Activated gamma-delta T cell (primary cell): ENCODE results near the gene GYPC.
"Not testable (repeated sequence)": the region's sequence is repeated elsewhere in the genome, so short reads cannot be mapped to it uniquely, and the experiment has no call there.

Experiments
- DNase-seq: peaks from one replicate; lab custom pipeline; 2025; lab: John Stamatoyannopoulos, UW
- total RNA-seq, 2 donors: gene quantifications; one replicate each; lab custom pipeline; 2026; lab: John Stamatoyannopoulos, UW

Gene GYPC, protein sequence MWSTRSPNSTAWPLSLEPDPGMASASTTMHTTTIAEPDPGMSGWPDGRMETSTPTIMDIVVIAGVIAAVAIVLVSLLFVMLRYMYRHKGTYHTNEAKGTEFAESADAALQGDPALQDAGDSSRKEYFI
- total RNA-seq = 74.4 to 85.9 reads per million in 2 donors

DNA sequence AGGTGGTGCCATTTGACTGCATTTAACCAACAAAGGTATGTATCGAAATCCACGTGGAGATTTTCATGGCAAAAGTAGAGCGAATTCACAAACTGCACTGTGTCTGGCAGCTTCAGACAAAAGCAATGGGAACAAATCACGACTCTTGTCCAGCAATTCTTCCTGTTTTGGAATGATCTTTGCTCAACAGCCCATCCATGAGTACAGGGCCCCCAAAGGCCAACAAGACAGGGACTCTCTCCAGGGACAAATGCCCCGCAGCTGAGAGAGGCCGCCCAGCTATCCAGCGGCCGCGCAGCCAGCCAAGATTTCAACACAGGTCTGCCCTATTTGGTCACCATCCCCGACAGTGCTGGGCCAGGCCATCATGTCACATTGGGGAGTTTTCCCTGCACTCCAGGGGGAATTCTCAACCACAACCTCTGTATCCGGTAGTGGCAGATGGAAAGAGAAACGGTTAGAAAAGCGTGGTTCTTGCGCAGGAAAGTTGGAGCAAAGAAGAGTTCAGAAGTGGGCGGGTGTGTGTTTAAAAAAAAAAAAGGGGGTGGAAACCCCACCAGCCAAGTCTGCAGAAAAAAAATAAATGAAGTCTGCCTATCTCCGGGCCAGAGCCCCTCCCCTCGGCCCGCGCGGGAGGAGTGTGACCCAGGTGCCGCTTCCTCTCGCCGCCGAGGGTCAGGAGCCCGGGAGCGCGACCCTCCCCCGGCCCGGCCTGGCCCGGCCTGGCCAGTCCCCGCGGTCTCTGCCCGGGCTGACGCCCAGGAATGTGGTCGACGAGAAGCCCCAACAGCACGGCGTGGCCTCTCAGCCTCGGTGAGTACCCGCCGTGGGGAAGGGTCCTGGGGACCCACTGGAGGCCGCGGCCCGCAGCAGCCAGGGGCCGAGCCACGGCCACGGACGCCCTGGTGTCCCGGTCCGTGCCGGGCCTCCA is at the start of gene GYPC:
Gene GYPC, plus strand, starts transcription at position 659 of the 931 bp plus-strand sequence. Its CDS starts 106 bp downstream, at position 765.
- DNase-seq = peak; percentile 43

DNA sequence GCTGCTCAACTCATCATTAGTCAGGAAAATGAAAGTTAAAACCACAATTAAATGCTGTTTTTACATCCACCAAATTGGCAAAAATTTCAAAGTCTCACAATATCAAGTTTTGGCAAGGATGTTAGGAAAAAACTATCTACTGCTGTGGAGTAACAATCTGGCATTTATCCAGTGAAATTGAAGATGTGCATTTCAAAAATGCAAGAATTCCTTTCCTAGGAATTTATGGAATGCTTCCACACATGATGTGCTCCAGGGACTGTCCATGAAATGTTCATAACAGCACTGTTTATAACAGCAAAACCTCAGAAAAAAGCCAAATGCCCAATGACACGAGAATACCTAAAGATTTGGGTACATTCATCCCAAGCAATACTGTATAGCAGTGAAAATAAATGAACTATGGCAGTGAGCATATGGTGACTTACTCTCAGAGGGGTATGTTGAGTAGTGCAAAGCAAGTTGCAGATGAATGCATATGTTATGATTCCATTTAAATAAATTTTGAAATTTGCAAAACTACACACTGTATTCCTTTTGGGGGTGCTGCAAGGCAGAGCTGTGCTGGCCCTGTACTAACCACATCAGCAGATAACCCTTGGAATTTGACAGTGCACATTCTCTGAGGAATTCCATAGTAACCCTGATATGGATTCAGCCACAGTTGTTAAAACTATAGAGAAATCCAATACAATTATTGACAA is 41.3 kb upstream of the GYPC start:
- no peak for DNase-seq

DNA sequence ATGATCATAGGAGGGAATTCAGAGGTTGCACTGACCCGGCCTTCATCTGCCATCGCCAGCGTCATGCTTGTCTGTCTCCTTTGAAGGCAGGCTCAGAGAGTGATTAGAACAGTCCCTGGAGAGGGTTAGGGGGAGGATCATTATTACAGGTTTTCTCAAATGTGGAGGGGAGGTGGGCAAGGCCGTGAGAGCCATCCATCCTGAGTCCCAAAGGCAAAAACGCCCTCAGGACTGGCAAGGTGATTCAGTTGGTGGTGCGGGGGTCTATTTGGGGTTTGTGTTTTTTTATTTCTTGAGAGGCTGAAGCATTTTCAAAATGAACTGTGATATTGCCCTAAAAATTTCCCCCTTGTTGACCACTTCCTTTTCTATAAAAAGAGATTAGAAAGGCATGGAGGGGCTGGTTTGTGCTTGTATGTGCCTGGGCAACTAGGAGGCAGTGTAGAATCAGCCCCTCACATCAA is 39.3 kb upstream of the GYPC start:
- DNase-seq = no peak

DNA sequence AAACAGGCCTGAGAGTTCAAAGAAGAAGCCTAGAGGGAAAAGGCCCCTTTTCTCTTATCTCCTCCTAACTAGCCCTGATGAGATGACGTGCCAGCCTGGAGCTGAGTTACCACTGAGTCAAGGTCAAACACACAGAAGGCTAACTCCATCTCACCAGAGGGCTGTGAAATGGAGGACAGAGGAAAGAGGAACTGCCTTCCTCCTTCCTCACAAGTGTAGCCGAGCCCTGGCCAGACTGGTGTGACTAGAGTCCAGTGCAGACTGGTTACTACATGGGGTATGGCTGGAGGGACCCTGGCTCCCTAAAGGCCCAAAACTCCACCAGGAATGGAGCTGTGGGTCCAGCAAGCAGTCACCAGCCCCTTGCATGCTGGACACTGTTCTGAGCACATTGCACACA is 35.7 kb upstream of the GYPC start:
- no peak for DNase-seq

DNA sequence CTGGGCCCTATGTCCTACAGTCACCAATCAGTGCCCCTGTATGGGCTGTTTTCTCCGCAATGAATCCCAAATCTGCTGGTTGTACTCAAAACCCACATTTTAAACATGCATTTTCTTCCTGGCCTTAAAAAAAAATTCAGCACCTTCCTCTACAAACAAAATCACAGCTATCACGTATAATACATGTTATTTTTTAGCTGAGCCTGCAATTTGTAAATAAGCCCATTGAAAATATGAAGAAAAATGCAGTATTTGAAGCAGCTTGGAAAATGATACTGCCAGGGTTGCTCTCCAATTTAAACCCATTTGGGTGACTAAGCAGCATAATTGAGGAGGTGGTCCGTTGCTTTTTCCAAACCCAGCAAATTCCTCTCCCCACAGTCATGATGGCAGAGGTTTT is 33.0 kb upstream of the GYPC start:
- DNase-seq = no peak

DNA sequence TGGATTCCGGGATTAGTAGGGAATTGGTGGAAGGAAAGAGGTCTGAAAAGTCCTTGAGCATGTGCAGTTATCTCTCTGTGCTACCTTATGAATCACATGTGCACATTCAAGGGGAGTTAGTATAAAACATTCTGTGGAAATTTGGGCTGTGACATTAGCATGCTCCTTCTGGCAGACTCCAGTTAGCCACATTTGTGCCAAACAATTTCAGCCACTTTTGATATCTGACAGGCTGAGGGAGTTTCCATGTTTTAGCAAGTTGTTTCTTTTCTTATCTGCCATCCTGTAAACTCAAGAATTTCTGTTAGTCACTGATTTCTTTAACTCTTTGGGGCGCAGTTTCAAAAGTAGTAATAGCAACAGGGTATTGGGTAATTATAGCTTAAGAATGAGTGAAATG is 28.3 kb upstream of the GYPC start:
- DNase-seq = no peak

DNA sequence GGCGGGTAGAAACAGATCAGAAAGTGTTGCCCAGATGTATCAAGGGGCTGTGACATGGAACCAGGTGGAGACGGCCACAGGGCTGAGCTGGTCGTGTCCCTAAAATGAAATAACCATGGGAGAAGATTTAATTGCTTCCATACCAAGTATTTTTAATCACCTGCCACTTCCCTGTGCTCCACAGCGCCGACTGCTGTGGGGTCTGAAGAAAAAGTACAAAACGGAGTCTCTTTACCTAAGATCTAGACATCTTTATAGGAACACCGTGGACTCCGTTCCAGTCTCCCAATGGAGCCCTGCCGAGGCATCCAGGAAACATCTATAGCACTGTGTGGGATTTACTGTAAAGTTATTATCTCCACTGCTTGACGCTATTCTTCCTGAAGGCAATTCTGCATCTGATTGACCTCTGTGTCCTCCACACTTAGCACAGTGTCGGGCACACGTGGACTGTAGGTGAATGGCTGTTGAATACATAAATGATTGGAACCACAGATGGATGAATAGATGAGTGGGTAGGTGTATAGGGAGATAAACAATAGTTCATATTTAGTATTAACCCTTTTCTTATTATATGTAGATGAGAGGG is 21.6 kb upstream of the GYPC start:
- no peak for DNase-seq

DNA sequence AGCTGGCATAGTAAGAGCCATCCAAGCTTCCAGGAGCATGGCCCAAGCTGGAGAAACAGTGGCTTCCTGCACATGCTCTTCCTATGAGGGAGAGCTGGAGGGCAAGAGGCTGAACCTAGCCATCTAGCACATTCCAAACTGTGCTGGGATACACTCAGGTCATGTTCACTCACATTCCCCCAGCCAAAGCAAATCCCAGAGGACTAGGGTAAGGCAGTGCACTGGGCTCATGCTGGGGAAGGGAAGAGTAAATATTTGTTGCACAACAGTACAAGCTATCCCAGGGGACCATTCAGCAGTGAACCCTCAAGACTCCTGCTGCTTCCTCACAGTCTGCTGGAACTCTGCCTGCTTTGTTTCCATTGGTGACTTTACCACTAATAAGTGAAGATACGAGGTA is 20.7 kb upstream of the GYPC start:
- no peak for DNase-seq

DNA sequence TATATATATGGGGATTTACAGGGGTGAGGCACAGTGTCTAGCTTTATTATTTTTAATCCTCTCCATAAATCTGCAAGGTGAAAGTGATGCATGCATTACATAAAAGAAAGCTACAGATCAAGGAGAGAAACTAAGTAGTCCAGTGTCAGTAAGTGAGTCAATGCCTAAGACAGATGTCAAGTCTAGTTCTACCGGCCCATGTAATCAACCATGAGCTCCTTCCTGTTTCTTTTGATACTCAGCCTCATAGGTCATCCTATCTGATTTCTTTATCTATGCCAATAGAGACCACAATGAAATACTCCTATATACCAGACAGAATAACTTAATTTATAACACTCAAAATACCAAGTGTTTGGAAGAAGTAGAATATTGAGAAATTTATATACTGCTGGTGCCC is 20.2 kb upstream of the GYPC start:
- no peak for DNase-seq

DNA sequence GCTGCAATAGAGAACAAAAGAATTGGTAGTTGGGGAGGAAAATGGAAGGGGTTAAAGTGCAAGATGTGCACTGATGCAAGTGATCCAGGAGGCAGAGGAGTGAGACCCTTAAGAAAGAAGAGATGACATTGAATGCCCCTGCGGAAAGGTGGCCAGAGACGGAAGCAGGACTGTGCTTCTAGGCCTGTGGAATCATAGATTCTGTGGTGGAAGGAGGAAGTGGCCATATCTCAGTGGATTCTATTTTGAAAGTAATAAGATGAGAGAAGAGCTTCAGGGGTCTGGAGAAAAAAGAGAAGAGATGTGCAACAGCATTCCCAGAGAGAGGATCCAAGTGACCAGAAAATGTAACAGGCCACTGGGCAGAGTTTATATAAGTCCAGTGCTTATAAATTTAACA is 18.6 kb upstream of the GYPC start:
- DNase-seq = no peak

DNA sequence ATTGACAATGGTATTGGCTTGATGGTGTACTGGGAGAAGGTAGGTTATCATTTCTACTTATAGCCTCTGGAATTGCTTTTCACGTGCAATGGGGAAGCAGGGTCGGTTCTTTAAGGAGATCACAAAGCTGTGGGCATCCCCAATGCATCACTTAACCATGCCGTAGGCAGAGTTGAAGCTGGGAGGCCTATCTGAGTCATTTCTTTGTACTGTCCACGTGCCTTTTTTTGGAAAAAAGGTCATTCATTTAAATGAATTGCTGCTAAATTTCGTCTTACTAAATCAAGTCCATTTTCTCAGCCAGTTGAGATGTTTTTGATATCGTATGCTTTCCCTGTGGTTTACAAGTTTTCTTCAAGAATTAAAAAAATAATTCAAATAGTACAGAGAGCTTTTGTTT is 17.2 kb upstream of the GYPC start:
- DNase-seq = no peak

DNA sequence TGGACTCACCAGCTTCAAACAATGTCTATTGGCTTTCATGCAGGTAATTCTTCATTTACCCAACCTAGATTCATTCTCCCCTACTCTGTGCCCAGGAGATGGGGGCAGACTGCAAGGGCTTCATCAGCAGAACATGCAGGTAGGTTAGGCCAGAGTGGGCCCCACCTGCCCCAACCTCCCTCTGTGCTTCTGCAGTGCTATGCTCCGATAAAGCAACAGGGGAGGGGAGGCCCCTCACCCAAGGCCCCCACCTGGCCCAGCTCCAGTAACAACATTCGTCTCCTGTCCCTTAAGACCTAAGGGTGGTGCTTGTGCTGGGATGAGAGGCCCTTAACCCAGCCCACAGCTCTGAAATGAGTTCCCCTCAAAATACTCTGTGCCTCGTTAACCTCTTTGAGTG is 16.7 kb upstream of the GYPC start:
- no peak for DNase-seq

DNA sequence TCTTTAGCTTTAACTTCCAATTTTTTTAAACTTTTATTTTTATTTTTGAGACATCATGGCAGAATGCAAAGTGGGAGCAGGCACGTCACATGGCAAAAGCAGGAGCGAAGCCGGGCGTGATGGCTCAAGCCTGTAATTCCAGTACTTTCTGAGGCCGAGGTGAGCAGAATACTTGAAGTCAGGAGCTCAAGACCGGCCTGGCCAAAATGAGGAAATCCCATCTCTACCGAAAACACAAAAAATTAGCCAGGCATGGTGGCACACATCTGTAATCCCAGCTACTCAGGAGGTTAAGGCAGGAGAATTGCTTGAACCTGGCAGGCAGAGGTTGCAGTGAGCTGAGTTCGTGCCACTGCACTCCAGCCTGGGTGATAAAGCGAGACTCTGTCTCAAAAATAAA is 14.7 kb upstream of the GYPC start:
- DNase-seq = not testable (repeated sequence)

DNA sequence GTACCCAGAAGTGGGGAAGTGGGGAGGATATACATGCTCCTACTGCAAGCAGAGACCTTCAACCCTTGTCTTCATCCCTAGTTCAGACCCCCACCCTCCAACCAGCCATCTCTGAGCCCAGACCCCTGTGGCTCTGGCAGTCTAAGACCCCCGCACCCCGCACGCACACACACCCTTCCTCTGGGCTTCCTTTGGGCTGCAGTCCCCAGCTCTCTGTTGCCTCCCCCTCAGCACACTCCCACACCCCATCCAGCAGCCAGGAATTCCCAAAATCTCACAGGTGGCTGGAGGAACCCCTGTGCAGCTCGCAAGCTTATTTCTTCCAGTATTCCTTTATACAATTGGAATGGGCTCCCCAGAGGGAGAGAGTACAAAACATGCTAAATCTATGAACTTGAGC is 13.9 kb upstream of the GYPC start:
- DNase-seq = no peak

DNA sequence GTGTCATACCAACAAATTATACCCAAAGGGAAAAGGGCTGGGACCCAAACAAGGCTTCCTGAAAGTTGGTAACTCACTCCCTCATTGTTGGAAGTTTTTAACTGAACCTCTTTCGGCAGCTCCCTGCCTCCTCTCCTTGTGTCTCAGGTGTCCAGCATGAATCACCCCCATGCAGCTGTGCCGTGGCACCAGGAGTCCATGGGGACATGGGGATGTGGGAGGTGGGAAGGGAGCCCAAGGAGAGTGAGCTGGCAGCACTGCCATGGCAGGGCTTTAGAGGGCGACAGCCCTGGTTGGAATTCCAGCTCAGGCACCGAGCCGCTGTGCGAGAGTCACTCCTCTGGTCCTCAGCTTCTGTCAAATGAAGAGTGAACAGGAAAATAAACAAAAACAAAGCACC is 12.5 kb upstream of the GYPC start:
- DNase-seq = no peak

DNA sequence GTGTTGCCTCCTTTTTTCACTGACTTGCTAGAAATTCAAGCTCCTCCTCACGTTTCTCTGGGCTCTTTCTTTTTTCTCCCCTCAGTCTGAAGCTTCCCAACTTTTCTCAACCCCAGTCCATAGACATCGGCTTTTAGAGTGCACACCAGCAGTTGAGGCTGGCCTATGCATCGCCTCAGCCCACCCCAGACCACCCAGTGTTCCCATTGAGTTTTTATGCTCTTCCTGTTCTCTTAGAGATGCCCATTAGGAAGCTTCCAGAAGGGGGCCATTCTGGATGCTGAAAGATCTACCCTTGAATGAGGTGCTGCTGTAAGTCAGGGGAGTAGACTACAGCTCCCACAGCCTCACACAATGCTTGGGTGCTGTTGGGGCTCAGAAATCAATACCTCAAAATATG is 12.0 kb upstream of the GYPC start:
- DNase-seq = no peak

DNA sequence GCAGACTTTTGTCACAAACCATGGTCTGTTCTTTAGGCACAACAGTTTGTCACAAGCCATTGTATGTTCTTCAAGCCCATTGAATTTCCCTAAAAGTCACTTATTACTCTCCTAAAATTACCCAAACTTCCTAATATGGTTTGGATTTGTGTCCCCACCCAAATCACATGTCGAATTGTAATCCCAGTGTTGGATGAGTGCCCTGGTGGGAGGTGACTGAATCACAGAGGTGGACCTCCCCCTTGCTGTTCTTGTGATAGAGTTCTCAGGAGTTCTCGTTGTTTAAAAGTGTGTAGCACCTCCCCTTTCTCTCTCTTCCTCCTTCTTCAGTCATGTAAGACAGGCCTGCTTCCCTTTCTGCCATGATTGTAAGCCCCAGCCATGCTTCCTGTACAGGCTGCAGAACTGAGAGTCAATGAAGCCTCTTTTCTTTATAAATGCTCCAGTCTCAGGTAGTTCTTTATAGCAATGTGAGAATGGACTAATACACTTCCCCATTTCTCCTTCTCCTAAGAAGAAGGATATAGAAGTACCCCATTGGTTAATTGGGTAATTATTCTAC is 11.2 kb upstream of the GYPC start:
- no peak for DNase-seq

DNA sequence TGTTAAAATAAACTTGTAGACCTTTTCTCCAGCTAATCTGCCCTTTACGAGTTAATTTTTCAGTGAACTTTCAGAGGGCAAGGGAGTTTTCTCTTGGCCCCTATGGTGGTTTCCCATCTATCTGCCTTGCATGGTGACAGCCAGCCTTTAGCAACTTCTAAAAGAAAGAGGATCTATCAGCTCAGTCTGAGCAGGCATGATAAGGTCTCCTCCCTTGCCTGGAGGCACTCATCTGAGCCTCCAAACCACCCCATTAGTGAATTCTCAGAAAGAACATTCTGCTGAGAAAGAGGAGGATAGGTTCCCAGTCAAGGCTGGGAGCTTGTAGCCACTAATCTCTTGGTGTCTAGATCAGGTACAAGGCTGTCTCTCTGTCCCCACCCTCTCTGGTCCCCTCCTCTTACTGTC is 10.7 kb upstream of the GYPC start:
- DNase-seq = no peak

DNA sequence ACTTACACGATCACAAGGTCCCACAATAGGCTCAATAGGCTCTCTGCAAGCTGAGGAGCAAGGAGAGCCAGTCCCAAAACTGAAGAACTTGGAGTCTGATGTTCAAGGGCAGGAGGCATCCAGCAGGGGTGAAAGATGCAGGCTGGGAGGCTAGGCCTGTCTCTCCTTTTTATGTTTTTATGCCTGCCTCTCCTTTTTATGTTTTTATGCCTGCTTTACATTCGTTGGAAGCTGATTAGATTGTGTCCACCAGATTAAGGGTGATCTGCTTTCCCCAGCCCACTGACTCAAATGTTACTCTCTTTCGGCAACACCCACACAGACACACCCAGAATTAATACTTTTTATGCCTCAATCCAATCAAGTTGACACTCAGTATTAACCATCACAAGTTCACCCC is 9.9 kb upstream of the GYPC start:
- DNase-seq = no peak

DNA sequence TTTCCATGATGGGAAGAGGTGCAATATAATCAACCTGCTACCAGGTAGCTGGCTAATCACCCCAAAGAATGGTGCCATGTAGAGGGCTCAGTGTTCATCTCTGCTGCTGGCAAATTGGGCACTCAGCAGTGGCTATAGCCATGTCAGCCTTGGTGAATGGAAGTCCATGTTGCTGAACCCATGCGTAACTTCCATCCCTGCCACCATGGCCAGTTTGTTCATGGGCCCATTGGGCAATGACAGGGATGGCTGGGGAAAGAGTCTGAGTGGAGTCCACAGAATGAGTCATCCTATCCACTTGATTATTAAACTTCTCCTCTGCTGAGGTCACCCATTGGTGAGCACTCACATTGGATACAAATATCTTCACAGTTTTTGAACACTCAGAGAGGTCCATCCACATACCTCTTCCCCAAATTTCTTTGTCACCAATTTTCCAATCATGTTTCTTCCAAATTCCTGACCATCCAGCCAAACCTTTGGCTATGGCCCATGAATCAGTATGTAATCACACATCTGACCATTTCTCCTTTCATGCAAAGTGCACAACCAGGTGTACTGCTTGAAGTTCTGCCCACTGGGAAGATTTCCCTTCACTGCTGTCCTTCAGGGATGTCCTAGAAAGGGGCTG is 8.1 kb upstream of the GYPC start:
- DNase-seq = not testable (repeated sequence)

DNA sequence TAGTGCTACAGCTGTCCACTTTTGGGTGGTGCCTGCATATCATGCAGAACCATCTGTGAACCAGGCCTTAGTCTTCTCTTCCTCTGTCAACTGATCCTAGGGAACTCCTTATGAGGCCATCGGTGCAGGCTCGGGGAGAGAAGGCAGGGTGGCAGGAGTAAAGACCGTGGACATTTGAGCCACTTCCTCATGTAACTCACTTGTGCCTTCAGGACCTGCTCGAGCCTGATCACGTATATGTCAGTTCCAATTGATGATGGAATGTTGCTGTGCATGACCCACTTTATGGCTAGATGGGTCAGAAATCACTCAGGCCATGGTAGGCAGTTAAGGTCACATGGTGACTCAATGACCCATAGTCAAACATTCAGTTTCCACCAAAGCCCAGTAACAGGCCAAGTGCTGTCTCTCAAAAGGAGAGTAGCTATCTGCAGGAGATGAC is 7.6 kb upstream of the GYPC start:
- DNase-seq = not testable (repeated sequence)

DNA sequence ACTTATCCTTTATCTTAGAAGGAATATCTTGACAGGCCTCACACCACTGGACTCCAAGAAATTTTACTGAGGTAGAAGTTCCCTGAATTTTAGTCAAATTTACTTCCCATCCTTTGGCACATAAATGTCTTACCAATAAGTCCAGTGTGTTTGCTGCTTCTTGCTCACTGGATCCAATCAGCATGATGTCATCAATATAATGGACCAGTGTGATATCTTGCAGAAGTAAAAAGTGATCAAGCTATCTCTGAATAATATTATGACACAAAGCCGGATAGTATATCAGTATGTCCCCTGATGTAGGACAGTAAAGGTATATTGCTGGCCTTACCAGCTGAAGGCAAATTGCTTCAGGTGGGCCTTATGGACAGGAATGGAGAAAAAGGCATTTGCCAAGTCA is 6.9 kb upstream of the GYPC start:
- DNase-seq = no peak
